Measurements from ENCODE around the gene ZBTB9.

GRCh38 chr6:33442283-33442682 is 12.1 kb upstream of the ZBTB9 start:
- TF ChIP-seq CTCF (IDR thresholded peaks at IDR 0.05) = no peak
- no peak for TF ChIP-seq POLR2AphosphoS5 (IDR thresholded peaks at IDR 0.05)
- TF ChIP-seq POLR2A (IDR thresholded peaks at IDR 0.05; ENCODE audit: low read depth) = no peak
- no peak for TF ChIP-seq EP300 (IDR thresholded peaks at IDR 0.05)

Data from esophagus muscularis mucosa (tissue), 4 donors.